ENCODE measurements around the gene NANP.
"Not testable (repeated sequence)": the region's sequence is repeated elsewhere in the genome, so short reads cannot be mapped to it uniquely, and the experiment has no call there.

Gene NANP

GRCh38 chr20:25605148-25605547 lies 18.7 kb downstream of the NANP start:
- DNase-seq = no peak

DNA sequence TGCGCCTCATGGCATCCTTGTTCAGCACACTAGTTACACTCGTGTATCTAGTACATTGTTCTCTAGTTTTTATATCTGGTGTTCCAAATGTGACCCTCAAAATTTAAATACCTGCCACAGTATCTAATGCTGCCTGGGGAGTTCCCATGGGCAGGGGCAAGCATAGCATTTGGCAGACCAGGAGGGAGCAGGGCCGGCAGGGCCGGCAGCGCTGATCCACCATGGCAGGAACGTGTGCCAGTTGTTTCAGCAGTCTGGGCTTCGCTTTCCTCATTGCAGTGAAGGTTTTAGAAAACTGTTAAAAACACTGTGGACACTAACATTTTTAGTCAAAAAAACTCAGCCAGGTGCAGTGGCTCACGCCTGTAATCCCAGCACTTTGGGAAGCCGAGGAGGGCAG lies 19.2 kb downstream of the NANP start:
- DNase-seq = no peak

DNA sequence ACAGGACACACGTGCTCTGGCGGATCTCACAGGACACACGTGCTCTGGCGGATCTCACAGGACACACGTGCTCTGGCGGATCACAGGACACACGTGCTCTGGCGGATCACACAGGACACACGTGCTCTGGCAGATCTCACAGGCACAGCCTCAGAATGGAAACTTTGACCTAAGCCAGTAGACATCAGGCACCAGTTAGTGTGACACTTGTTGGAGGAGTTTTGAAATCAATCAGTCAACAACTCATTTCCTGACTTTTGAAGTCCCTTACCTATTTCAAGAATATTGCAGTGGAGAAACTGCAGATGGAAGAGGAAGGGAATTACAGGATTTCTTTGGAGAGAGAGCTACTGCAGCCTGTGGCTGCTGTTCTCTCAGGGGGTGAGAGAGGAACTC lies 20.9 kb downstream of the NANP start:
- DNase-seq = not testable (repeated sequence)

GRCh38 chr20:25602191-25602913 lies 21.5 kb downstream of the NANP start:
- not testable (repeated sequence) for DNase-seq

GRCh38 chr20:25601659-25602058 lies 22.2 kb downstream of the NANP start:
- DNase-seq = no peak

DNA sequence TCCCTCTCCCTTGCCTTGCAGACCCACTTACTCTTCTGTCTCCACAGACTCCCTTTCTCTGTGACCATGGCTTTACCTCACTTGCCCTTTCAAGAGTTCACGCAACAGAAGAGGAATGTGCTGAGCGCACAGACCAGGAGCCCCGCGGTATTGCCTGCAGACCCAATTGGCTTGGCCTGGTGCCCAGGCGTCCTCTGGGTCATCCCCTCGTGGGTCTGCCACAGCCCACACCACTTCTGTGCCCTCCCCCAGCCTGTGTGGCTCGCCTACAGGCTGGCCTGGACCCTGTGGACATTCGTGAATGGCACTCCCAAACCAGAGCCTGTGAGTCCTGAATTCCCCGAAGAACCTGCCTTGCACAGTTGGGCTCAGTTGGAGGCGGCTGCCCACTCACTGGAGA lies 23.2 kb downstream of the NANP start:
- no peak for DNase-seq

DNA sequence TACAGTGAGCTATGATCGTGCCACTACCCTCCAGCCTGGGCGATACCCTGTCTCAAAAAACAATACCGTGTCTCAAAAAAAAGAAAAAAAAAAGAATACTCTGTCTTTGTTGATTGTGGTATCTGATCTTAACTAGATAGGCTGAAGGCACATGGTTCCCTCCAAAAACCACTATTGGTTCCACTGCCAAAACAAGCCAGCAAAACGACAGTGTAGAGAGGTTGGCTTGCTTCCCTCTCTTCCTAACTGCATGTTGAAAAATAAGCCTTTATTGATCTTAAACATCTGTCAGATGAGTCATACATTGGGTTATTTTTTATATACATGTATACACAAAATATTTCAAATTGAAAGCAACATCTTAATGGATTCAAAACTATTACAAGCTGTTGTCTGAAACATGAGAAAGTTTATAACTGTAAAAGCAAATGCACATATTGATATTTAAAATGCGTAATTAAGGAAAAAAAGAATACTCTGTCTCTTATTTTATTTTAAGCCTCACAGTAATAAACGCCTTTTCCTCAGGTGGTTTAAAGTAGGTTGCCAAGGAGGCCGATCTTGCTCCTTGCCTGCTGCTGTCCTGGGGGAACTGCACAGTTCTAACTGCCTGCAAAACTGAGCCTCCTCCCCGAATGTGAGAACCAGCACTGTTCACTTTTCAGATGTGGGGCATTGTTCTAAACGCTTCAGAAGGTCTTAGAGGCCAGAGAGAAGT lies 31.5 kb downstream of the NANP start:
- DNase-seq = no peak

- DNase-seq = not testable (repeated sequence)
Measured at GRCh38 chr20:25590778-25591177, 33.0 kb downstream of the NANP start.

DNA sequence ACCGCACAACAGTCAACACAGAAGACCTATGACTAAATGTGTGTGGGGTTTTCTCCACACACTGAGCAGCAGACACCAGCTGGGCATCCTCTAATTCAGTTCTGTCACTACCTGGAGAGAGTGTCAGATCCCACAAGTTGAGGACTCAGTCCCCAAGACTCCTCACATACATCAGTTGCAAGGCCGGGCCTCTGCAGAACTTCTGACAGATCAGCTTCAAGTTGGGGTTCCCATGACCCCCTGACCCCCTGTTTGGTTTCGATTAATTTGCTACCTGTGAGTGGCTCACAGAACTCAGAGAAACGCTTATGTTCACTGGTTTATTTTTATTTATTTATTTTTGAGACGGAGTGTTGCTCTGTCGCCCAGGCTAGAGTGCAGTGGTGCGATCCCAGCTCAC lies 35.3 kb downstream of the NANP start:
- DNase-seq = no peak

- no peak for DNase-seq
Measured at GRCh38 chr20:25587536-25587935, 36.3 kb downstream of the NANP start.

- DNase-seq = no peak
Measured at GRCh38 chr20:25586877-25587276, 36.9 kb downstream of the NANP start.

DNA sequence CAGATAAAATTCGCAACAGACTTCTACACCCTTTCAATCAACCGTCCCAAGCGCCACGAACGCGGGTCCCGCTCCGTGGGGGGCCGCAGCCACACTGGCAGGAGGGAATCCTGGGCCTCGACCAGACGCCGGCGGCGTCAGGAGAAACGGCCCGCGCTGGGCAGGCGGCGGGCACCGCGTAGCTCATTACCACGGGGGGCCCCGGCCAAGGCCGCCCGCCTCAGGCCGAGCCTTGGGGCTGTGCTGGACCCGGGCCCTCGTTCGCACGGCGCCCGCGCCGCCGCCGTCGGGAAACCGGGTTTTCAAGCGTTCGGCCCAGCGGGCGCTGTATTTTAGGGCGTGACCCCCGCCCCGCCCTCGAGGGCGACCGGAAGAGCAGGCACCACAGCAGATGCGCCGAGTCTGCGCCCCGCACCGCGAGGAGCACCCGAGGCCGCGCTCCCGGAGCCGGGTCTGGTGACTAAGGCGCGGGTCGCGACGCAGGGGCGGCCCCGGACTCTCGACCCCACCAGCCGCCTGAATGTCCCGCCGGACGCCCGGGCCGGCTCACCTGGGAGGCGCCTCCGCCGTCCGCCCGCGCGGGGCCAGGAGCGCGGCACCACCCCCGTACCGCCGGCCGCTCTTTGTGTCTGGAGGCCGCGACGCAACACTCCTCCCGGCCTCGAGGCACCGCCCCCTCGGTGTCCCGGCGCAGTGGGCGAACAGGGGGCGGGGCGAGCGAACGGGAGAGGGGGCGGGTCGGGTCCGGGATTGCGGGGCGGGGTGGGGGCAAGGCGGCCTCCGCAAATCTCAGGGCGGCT lies 38.7 kb downstream of the NANP start, which contains the start of gene NINL:
TSS of gene NINL (minus strand) at position 627 of the 800 bp plus-strand sequence. CDS start 58,944 bp downstream, outside the sequence.
- DNase-seq = no peak

GRCh38 chr20:25583607-25584006 lies 40.2 kb downstream of the NANP start:
- not testable (repeated sequence) for DNase-seq

GRCh38 chr20:25580711-25581110 lies 43.1 kb downstream of the NANP start:
- DNase-seq = no peak

GRCh38 chr20:25579081-25579770 lies 44.6 kb downstream of the NANP start:
- DNase-seq = no peak

DNA sequence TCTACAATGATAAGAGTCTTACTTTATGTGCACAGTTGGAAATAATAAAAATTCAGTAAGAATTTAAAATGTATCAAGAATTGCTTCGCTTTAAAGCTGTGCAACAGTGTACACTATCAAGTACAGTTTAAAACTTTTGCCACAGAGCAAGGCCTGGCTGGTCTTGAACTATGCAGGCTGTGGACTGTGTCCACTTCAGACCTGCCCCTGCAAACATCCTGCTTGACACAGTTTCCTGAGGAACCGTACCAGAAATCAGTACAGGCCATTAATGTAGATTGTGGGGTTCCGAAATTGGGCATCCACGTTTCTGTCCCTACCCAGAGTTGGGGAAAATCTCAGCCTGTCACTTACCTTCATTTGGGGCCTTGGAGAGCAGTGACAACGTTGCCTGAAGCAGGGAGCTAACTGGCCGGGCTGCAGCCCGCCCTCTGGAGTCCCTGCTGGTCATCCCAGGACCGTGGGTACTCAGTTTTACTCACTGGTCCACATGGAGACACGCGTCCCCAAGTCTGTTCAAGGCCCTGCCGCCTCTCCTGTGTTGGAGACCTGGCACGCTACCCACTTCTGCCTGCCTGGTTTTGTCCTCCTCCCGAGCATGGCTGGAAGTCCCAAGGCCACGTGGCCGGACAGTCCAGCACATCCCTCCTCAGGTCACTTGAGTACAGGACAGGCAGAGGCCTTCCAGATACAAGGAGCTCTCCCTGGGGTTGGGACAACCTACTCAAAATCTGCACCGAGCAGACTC lies 46.9 kb downstream of the NANP start:
- no peak for DNase-seq

- no peak for DNase-seq
Measured at GRCh38 chr20:25574411-25574810, 49.4 kb downstream of the NANP start.

- no peak for DNase-seq
Measured at GRCh38 chr20:25573288-25574251, 50.2 kb downstream of the NANP start.

DNA sequence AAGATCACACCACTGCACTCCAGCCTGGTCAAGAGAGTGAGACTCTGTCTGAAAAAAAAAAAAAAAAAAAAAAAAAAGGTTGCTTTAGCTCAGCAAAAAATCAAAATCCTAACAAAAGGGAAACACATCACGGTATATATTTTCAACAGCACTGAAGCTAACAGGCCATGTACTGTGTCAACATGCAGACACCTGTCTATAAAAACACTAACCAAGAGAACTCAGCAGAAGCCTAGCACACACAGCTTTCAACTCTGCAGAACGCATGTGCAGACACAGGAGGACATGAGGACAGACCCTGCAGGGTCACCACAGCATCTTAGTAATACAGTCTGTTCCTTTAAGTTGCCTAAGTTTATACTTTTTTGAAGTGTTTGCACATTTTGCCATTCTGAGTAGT lies 52.0 kb downstream of the NANP start:
- DNase-seq = no peak

DNA sequence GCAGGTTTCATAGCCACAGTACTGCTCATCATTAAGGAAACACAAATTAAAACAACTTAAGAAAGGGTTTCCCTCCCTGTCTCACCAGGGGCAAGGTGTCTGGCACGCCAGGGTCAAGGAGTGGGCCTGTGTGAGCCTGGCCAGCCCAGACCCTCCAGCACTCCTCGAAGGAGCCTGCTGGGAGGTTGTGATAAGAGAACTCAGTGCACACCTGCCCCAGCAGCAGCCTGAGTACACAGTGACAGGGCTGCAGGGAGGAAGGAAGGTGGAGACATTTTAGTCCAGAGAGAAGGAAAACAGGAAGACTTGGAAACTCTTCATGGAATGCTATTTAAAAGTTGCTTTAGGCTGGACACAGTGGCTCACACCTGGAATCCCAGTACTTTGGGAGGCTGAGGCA lies 52.6 kb downstream of the NANP start:
- DNase-seq = no peak

- no peak for DNase-seq
Measured at GRCh38 chr20:25570148-25570530, 53.7 kb downstream of the NANP start.
